ENCODE data around the gene ATP6V1G3.

GRCh38 chr1:198528364-198528763 is 12.1 kb downstream of the ATP6V1G3 start:
- TF ChIP-seq CTCF (IDR thresholded peaks at IDR 0.05) (no peak), POLR2AphosphoS5 (IDR thresholded peaks at IDR 0.05) (no peak), POLR2A (IDR thresholded peaks at IDR 0.05) (no peak)

Measured in gastroesophageal sphincter (tissue), 3 donors.